ENCODE data around the gene FLT3LG.
A peak's percentile ranks its signal among the peaks of the same experiment; 100 is the strongest.

Gene FLT3LG

DNA sequence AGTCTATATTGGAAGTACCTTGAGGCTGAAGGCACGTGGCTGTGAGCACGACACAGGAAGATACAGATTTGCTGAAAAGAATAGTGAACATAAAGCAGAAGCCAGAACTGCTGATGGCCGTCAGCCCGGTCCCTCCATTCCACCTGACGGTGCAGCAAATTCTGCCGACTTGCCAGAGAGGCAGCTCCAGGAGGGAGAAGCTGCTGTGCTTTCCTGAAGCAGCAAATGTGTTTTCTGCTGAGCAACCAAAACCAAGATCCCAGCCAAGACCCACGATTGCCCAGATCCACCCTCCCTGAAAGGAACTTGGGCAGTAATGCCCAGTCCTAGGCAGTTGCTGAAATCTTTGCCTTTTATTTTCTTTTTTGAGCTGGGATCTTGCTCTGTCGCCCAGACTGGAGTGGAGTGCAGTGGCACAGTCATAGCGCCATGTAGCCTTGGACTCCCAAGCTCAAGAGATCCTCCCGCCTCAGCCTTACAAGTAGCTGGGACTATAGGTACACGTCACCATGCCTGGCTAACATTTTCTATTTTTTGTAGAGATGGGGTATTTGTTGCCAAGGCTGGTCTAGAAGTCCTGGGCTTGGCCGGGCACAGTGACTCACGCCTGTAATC lies 46.8 kb downstream of the FLT3LG start:
- no peak for DNase-seq

DNA sequence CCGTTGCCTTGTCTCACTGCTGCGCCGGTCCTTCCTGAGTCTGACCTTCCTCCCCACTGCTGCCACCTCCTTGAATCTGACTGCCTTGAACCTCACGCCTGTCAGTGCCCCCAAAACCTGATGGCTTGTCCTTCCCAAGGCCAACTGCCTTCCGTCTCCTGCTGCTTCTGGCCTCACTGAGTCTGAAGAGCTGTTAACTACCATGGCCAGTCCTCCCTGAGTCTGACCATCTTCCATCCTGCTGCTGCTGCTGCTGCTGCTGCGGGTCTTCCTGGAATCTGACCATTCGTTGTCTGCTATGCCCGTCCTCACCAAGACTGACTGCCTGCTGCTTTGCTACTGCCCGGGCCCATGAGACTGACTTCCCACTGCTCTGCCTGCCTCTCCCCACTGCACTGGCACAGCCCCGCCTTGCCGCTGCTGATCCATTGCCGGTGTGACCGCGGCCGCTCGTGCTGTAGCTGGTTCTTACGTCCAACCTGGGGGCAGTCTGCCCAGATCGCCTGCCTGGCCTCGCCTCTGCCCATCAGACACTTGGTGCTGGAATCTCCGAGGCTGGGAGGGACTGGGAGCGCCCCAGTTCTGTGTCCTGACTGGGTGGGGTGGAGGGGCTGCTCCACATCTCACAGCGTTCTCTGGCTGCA lies 50.9 kb downstream of the FLT3LG start:
- no peak for DNase-seq

DNA sequence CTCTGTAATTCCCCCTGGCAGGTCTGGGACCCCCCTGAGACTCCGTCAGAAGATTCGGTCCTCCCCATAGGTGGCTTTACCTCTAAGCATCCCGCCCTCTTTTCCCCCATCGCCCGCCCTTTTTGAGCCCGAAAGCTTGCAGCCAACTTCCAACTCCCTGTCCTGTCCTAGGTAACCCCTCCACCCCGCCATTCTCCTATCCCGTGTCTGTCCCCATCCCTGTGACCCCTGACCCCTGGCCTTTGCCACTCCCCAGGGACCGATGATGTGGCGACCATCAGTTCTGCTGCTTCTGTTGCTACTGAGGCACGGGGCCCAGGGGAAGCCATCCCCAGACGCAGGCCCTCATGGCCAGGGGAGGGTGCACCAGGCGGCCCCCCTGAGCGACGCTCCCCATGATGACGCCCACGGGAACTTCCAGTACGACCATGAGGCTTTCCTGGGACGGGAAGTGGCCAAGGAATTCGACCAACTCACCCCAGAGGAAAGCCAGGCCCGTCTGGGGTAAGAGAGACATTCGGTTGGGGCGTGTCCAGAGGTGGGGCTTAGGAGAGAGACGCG lies 54.3 kb downstream of the FLT3LG start:
- DNase-seq, result no peak

DNA sequence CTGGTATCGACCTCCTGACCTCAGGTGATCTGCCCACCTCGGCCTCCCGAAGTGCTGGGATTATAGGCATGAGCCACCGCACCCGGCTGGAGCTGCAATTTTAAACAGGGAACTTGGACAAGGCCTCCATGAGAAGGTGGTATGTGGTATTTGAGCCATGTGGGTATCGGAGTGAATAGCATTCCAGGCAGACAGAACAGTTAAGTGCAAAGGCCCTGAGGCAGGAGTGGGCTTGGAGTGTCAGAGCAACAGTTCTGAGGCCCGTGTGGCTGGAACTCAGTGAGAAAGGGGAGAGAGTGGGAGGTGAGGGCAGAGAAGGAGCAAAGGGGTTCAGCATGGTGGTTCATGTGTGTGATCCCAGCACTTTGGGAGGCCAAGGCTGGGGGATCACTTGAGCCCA lies 56.7 kb downstream of the FLT3LG start:
- DNase-seq, result no peak

DNA sequence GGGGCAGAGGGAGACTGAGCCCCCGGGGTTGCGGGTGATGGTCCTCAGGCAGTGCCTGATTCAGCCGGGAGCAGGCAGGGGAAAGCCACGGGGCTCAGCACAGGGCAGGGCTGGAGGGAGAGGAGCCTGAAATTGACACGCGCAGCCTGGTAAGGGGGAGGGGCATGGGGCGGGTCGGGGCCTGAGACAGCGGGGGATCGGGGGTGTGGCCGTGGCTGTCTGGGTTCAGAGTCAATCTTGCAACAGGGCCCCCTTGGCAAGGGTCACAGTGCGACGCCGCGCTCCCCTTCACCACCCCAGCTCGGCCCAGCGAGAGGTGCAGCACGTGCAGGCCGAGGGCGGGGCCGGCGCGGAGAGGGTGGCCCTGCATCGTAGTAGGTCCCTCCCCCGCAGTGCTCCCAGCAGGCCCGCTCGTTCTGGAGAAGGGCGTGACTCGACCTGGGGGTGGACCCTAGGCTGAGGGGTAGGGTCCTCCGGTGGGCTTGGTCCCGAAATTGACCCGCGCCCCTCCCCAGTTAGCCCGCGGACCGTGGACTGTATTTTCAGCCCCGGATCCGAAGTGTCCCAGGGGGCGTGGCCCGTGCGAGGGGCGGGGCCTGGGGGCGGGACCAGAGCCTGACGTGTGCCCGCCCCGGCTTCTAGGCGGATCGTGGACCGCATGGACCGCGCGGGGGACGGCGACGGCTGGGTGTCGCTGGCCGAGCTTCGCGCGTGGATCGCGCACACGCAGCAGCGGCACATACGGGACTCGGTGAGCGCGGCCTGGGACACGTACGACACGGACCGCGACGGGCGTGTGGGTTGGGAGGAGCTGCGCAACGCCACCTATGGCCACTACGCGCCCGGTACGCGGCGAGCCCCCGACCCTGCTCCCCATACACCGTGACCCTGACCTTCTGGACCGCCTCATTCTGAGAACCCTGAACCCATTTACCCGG lies 59.8 kb downstream of the FLT3LG start:
- DNase-seq, result peak; percentile 84

DNA sequence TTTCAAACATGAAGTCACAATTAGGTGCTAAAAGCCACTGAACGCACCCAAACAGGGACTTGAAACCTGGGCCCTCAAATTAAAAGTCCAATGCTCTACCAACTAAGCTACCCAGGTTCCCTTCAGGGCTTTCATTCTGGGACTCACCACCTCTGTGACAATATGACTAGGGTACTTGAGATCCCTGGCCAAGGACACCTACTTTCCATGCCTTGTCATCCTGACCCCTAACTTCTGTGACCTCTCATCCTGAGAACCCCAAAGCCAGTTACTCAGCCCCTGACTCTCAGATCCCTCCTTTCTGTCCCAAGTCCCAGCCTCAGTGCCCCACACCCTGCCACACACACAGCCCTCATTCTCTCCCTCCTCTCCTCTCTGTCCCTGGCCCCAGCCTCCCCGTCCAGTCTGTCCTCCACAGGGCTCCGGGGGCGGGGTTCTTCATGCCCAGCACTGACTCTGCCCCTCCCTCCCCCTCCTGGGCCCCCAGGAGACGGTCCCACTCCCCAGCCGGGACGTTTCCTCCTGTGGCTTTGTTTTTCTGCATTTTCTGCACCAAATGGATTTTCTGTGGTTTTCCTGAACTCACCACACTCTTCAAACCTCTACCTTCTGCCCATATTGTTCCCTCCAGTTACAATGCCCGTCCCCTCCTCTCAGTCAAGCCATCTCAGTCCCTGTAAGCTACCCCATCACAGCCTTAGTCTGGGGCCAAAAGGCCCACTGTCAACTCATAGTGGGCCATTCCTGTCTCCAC lies 60.8 kb downstream of the FLT3LG start:
- DNase-seq, result no peak
